Fibroblast of gingiva (primary cell): ENCODE data around the gene LIFR.
"Not testable (repeated sequence)": the region's sequence is repeated elsewhere in the genome, so short reads cannot be mapped to it uniquely, and the experiment has no call there.

ENCODE experiments used
- DNase-seq: peaks from one replicate; pipeline ENCODE4 v3.0.0-alpha.2; 2011; ENCODE audit warnings: low read depth

The LIFR gene

DNA sequence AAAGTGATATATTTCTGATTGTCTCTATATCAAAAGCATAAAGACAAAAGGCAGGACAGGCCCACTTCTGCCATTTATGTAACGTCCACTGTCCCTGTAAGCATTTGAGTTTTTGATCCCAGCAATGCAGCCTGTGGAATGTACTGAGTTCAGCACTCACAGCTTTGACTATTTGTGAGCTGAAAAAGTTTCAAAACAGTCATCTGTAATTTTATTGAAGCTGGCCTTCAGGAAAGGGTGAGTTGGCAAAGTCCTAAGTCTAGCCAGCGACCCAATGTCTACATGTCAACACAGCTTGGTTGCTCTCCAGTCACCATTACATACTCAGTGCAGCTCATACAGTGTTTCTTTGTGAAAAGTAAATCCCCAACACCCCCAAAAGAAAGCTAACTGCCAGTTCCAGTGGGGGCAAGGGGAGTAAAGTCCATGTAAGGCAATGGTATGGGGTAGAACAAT, 9.7 kb downstream of the LIFR start:
- no peak for DNase-seq

DNA sequence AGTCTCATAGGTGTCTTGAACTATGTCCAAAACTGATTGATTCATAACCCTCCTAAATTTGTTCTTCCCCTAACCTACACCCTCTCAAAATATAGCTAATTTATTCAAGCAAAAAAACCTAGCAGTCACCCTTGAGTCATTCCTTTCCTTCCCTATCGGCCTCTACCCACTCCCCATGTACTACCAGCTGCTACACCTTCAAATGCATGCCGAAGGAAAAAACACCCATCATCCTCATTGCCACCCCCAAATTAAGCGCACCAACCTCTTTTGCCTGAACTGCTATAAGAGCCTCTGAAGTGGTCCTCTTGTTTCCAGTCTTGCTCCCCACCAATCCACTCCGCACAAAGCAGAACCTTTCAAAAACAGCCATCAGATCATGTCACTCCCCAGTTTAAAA, 12.6 kb downstream of the LIFR start:
- DNase-seq = no peak

DNA sequence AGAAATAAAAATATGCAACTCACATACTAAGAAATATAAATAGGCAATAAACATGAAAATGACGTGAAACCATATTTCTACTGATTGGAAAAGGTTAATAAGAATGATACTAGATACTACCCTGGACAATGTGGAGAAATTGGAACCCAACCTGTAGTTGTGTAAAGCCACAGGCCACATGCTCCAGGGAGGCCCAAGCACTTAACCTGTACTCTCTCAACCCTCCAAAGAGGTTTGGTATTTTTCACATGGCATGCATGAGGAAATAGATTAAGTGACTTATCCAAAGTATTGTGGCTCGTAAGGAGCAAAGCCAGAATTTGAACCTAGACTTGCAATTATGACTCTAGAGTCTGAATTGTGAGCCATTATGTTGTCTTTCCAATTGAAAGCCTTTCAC, 13.4 kb downstream of the LIFR start:
- no peak for DNase-seq

DNA sequence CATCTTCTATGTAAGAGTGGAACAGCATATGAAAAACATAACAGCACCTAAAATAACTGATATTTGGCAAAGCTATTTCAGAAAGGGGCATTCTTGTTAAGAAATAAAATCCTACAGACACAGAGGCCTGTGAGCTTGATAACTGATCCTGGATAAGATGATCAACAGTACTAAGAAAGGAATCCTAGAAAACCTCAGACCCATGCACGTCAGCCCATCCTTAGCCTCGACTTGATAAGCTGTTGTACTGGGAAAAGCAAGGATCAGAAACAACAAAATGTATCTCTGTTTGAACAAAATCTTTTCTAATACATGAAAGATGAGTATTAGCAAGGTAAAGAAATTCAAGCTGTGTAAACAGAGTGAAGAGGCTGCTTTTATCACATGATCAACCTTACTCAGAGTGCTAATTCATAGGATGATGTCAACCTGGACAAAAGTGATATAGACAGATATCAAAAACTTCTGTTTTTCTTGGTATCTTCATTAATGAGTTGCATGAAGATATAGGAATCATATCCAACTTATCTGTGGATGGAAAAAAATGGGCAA, 15.2 kb downstream of the LIFR start:
- DNase-seq = no peak

DNA sequence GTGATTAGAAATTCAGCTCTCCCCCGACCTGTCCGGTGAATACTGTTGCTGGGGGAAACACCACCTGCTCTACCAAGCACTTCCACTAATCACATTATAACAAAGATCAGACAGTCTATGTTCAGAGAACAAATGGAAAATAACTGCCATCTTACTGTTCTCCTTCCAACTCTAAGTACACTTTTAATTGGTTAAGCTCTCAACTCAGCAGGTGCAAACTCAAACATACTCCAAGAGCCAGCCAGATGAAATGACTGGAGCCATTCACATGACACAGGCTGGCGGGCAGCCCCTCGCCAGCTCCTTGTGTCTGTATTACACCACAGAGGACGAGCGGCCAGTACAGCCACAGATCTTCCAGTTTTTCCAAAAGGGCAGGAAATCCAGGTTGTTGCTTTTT, 16.1 kb downstream of the LIFR start:
- DNase-seq = no peak

DNA sequence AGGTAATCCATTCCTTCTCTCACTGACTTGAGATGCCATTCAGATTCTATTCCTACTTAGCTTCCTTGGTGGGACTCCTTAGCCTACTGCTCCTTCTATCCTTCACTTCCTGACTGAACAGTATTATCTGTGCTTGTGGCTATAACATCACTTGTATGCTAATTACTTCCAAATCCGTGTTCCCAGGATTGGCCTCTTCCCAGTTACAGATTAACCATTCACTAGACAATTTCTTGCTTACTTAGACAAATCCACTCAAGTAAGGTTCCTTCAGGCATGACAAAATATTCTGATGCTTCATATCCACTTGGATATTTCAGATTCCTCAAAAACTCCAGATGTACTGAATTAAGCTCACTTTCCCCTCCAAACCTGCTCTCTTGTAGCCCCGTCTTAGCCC, 18.3 kb downstream of the LIFR start:
- no peak for DNase-seq

DNA sequence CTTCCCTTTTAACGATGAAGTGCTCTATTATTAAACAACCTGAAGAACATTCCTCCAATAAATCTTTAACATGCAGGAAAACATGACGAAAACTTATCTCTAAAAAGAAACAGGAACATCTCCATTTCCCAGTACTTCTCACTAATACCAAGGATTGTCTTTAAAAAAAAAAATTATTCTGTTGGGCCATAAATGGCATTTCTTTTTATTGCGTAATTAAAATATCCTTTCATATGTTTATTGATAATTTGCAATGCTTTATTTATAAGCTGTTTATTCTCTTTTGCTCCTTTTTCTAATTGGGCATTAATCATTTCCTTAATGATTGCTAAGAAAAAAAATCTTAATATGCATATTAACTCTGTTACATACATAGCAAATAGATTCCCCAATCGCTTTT, 18.9 kb downstream of the LIFR start:
- no peak for DNase-seq

DNA sequence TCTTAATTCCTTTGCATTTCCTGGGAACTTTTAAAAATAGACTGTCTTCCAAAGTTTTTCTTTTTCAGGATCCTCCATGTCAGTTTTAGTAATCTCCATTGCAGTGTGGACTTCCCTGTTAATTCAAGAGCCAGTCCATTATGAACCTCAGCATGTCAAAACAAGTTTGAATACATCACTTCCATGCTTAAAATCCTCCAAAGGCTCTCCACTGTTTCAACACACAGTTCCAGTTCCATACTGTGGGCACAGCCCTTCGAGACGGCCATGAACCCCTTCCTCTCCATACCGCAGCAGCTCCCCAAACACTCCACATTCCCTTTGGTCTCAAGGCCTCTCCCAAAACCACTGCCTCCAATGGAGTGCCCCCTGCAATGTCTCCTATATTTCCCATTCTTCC, 19.5 kb downstream of the LIFR start:
- no peak for DNase-seq

DNA sequence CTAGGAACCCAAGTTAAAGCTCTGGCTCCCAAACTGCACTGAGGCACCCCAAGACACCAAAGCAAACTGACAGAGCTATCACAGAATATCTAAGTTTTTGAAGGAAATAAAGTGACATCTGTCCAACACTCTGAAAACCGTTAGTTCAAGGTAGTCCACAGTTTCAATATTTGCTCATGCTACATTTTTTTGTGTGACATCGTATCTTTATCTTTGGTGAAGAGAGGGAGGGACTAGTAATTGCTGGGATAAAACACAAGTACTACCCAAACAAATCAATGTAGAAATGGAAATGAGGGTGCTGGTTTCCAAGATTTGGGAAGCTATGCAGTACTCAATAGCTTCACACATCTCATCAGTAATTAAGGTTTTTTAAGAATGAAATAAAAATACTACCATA, 20.6 kb downstream of the LIFR start:
- no peak for DNase-seq

DNA sequence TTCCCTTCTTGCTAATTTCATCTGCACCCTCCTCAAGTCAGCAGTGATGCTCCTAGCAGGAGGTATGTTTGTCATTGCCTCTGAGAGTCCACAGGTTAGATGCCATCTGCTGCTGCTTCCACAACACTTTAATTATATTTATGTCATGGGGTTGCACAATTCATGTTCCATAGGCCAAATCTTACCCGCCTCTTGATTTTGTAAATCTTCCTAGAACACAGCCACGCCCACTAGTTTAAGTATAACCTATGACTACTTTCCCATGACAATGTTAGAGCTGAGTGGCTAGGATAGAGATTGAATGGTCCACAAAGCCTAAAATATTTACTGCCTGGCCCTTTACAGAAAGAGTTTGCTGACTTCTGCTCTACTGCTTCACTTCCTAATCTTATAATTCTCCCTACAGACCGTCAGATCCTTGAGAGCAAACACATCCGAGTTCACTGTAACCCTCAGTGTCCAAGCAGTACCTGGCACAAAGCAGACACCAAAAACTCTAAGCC, 21.1 kb downstream of the LIFR start:
- peak; percentile 37 for DNase-seq

DNA sequence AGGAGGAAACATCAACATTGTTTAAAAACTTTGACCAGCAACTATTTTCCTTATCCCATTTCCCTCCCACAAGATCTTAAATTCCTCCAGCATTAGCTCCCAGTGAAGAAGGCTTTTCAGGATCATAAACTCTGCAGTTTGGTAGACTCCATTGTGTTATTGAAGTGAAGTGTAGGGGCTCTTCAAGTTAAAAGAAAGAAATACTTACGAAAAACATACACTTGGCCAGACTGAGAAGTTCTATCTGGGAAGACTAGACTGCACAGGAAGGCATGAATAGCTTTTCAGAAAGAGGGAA, 22.3 kb downstream of the LIFR start:
- DNase-seq = no peak

DNA sequence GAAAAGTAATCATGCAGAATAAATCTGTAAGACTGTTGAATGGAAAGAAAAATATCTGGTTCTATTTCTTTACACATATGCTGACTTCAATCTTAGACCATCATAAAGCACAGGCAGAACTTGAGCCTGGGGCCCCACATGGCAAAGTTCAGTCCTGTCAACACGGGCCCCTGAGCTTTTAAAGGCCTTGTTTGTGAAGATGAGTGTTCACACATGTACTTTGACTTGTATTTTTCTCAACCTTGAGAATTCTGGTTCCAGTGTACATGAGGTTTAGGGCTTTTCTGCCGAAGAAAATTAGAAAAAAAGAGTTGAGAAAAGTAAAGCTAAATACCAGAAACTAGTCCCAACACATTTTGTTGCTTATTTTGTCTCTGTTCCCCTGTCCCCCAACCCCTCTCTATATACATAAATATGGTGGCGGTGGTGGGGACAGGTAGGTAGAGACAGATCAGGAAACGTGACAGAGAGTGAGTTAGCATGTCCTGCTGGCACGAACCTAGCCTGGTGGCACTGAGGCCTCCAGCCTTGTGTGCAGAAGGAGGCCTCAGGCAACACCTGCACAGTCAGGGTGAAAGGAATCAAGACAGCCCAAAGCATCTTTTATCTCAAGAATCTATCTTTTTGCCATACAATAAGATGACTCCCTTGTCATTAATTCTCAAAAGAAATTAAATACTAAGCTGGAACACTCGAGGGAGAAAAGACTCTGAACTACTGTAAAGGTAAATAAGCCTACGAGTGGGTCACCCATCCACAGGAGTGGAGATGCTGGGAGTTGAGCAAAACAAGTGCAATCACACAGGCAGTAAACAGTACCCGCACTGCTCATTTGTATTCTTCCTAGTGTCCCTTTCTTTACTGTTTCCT, 22.9 kb downstream of the LIFR start:
- no peak for DNase-seq

DNA sequence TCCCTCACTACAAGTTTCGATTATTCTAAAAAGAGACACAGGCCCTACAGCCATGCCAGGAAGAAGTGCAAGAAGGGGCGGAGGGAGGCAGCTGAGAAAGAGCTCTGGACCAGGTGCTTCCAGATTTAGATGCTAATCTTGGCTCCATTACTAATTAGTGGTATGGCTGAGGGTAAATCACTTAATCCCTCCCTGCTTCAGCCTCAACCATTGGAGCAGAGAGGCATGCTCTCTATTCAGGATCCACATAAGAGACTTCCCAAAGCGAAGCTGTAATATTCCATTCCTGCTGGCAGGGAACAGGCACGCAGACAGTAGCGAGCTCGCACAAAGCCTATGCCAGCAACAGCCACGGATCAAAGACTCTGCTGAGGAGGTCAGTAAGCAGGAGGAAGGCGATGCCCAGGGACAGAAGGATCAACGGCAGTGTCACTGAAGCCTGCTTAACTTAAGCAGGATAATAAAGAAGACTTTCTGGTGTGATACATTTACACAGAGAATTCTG, 24.2 kb downstream of the LIFR start:
- DNase-seq = no peak

DNA sequence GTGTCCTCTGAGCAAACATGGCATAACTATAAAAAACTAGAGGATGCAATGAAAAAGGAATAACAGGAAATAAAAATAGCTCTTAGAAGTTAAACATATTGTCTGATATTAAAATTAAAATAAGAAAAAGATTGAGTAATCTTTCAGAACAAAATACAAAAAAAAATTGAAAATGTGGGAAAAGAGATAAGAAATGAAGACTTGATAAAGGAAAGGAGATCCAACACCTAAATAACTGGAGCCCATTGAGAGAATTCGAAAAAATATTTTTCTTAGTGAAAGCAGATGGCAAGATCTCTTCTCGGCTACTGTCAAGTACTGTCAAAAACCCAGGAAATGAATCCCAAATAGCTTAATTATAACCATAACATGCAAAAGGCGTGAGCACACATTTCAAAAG, 24.9 kb downstream of the LIFR start:
- no peak for DNase-seq

DNA sequence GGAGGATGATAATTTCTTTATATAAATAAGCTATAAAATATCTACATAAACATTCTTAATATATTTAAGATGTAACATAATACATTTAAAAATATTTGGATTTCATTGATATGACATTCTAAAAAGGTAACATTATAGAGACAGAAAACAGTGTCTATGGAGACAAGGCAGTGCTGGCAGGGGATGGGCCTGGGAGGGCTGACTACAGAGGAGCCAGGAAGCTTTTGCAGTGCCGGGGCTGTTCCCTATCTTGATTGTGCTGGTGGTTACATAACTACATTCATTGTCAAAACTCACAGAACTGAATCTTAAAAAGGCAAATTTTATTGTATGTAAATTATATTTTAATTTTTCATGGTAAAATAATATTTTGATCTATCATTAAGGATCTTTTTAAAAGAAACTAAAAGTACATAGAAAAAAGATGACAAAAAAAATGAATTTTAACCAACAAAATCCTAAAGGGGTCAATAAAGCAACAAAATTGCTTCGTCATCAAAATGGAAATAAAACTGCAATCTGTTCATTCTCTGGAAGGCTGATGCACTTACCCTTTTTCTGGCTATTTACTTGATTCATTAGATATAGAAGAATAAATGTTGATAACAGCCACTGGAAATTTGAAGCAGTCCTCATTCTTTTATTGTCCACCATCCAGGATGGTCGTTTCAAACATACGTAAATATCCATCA, 26.3 kb downstream of the LIFR start:
- DNase-seq = no peak

DNA sequence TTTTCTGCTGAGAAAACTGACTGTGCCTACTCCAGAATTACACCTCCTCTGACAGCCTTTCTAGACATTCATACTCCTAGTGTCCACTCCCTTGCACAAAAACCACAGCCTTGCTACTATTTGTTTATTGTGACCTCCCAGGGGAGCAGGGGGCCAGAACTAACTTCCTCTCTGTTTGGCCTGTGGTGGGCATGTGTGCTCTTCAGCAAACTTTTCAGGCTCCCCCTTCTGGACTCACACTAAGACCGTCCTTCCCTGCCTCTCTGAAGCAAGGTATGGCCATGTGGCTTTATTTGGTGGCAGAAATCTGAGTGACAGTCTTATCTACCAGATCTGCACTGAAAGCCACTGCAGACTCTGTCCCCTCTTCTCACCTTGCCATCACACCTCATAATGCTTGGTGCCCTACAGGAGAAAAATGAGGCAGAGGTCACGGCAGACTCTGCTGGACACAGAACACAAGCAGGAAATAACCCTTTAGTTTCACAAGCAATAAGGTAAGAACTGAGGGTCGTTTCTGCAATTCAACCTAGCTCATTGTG, 28.2 kb downstream of the LIFR start:
- no peak for DNase-seq

DNA sequence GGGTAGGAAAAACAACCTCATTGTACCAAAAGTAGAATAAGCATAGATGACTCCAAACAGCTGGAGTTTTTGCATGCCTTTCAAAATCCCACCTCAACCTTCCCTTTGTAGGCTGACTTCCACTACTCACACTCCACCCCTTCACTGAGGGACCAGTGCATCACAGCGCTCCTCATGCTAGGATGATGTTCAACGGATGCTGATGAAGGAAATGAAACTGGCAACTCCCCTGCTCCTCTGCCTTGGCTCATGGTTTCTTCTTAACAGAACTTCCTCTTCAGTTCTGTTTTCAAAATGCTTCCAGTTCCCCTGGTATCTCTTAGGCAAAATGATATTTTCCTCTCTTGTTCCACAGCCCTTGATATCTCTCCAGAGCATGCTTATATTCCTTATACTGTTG, 29.0 kb downstream of the LIFR start:
- DNase-seq = no peak

DNA sequence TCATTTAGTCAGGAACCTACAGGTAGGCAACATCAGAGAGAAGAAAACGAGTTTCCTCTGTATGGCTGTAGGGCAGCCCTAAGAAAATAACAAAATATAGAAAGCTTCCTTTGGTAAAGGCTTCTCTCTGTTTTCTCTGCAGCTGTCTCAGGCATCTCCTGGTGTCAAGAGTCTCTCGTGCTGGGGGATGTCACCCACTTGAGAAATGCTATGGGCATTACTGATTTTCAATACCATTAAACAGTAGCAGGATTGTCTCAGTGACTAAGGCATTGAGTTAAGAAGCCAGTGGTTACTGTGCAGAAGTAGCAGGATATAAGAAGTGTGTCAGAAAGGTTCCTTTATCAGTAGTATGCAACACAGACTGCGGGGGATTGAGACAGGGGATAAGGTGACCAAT, 32.4 kb downstream of the LIFR start:
- DNase-seq = no peak

DNA sequence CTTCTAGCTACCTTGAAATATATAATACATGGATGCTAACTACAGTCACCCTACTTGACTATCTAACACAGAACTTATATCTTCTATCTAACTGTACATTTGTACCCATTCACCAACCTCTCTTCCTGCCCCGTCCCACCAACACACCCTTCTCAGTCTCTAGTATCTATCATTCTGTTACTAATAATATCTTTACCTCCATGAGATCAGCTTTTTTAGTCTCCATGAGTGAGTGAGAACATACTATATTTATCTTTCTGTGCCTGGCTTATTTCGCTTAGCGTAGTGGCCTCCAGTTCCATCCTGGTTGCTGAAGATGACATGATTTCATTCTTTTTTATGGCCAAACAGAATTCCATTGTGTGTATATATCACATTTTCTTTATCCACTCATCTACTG, 37.0 kb downstream of the LIFR start:
- no peak for DNase-seq

DNA sequence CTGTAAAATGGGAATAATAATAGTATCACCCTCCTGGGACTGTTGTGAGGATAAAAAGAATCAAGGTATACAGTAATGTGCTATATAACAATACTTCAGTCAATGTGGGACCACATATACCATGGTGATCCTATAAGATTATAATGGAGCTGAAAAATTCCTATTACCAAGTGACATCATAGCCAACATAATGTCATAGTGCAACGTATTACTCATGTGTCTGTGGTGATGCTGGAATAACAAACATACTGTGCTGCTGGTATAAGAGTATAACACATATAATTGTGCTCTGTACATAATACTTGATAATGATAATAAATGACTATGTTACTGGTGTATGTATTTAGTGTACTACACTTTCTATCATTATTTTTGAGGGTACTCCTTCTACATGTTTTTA, 38.1 kb downstream of the LIFR start:
- no peak for DNase-seq

DNA sequence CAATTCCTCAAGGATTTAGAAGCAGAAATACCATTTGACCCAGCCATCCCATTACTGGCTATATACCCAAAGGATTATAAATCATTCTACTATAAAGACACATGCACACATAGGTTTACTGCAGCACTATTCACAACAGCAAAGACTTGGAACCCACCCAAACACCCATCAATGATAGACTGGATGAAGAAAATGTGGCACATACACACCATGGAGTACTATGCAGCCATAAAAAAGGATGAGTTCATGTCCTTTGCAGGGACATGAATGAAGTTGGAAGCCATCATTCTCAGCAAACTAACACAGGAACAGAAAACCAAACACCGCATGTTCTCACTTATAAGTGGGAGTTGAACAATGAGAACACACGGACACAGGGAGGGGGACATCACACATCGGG, 39.8 kb downstream of the LIFR start:
- DNase-seq = not testable (repeated sequence)

DNA sequence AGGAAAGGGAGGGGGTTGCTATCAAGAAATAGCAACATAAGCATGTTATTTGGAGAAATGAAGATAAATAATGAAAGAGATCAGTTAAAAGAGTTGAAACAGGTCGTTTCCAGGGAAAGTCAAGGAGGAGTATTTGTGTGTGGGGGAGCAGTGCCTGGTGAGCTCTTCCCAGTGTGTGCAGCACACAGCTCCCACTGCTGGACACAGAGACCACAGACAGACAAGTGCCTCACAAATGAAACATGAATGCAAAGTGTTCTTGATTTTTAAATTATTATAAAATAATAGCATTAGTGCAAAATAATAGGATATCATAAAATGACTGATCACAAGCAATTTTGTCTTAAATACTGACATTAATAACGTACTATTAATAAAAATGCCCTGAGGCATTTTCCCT, 40.8 kb downstream of the LIFR start:
- DNase-seq = peak; percentile 24

DNA sequence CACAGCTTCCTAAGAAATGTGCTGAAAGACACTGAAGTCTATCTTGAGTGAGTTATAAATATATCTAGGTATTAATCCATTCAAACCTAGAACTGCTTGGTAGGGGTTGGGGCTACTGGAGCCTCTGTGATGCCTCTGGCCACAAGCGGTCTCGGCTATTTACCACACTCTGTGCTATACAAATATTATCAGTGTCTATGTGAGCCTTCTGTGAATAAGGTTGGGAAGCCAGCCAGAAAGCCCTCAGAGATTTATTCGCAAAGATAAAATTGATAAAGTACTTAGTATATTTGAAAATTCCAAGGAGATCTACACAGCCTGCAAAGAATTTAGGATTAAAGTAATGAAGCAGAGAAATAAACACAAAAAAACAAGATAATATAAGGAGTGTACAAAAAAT, 41.4 kb downstream of the LIFR start:
- no peak for DNase-seq
